GM19025 (cell line): Measurements from ENCODE around the gene TMEM63C.

Source experiments
- ATAC-seq: cut with Tn5 transposase; IDR thresholded peaks from one replicate; pipeline ENCODE4 v1.9.1; 2021; ENCODE audit warnings: mild to moderate bottlenecking, low read depth, moderate library complexity; ENCODE audit not compliant: unreplicated experiment

Gene TMEM63C, protein sequence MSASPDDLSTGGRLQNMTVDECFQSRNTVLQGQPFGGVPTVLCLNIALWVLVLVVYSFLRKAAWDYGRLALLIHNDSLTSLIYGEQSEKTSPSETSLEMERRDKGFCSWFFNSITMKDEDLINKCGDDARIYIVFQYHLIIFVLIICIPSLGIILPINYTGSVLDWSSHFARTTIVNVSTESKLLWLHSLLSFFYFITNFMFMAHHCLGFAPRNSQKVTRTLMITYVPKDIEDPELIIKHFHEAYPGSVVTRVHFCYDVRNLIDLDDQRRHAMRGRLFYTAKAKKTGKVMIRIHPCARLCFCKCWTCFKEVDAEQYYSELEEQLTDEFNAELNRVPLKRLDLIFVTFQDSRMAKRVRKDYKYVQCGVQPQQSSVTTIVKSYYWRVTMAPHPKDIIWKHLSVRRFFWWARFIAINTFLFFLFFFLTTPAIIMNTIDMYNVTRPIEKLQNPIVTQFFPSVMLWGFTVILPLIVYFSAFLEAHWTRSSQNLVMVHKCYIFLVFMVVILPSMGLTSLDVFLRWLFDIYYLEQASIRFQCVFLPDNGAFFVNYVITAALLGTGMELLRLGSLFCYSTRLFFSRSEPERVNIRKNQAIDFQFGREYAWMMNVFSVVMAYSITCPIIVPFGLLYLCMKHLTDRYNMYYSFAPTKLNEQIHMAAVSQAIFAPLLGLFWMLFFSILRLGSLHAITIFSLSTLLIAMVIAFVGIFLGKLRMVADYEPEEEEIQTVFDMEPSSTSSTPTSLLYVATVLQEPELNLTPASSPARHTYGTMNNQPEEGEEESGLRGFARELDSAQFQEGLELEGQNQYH

DNA sequence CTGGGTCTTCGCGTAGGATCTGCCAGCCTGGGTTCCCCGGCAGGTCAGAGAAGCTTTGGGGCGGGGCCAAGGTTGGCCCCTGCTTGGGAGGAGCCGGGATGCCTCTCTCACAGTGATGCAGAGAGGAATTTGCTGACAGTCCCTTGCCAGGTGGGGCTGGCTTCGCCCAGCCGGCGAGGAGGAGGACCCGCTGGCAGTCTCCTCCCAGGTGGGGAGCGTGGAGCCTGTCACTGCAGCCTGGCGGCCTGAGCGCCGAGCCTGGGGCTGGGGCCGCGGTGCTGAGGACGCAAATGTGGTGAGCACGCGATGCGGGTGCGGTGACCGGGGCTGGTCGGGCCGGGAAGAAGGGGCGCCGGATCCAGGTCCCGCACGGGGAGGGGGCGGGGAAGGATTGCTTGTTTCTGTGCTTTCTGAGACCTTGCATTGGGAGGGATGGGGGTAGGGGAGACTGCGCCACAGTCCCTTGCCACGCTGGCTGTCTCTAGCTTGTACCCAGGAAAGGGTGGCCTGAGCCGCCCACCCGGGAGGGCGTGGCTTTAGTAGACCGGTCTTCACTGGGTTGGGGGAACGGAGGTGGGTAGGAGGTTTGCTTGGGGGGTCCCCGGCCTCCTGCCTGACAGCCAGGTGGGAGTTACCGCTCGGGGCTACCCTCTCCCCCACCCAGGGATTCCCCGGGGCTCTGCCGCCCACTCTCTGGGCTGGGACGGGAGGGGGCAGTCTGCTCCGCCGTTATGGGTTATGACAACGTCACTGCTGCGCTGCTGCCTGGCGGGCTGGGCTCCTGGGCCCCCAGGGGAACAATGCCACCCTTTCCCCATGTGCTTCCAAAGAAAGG is at the start of gene TMEM63C:
TMEM63C (plus strand) TSS at position 196 of the 835 bp plus-strand sequence. CDS start 37,016 bp downstream, outside the sequence.
- no peak for ATAC-seq

DNA sequence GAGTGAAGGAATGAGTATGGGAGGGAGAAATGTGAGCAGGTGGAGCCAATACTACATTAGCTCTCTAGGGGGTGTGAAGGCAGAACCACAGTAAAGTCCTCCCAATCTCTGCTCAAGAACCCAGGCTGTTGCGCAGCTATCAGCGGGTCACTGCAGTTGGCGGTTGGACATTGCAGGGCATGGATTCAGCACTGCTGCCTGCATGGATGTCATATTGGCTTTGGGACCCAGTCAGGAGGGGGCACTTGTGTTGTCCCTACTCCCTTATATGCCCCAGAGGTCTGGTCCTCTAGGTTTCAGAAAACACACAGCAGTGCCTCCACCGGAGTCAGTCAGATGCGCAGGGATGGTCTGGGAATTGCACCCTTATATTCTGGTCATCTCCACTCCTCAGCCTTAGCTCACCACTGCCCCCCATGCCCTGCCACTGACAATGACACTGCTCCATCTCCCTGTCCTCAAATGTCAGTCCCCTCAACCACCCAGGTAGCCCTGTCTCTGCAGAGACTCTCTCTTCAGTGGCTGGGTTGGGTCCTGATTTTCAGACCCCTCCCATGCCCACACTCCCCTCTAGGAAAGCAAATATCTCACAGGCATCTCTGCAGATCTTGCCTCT is 49.6 kb upstream of the TMEM63C start:
- no peak for ATAC-seq

DNA sequence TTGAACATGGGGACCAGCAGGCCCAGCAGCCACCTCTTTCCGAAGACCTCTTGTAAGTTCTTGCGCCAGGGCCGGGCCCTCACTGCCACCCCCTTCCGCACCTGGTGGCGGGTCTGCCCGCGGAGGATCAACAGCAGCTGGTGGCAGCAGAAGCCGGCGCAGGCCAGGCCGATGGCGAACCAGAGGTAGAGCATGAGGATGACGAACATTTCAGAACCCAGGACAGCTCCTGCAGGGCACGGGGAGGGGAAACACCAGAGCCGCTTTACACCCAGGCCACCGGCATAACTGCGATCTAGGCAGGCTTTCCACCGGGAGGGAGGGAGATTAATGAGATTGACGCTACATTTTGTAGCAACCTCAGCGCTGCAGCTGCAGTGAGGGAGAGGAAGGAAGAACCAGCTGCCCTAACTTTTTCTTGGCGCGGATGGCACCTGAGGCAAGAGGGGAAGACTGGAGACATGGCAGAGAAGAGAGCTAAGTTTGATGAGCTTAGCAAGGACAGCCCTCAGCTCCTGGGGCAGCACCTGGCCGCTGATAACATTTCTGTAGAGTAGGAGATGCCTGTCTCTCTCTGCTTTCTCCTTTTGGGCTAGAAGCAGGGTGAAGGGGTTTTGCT is 47.8 kb upstream of the TMEM63C start:
- no peak for ATAC-seq

DNA sequence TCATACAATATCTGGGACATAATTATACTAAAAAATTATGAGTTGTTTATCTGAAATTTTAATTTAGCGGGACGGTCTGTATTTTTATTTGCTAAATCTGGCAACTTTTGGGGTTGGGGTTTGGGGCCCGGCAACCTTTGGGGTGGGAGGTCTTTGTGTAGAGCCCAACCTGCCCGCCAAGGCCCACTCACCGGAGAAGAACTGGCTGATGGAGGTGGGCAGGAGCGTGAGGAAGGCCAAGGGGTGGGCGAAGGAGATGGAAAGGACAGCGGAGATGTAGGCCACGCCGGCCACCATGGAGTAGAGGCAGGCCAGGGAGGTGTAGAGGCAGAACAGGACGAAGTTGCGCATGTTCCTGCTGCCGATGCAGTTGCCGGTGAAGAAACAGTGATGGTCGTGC is 42.6 kb upstream of the TMEM63C start:
- no peak for ATAC-seq

DNA sequence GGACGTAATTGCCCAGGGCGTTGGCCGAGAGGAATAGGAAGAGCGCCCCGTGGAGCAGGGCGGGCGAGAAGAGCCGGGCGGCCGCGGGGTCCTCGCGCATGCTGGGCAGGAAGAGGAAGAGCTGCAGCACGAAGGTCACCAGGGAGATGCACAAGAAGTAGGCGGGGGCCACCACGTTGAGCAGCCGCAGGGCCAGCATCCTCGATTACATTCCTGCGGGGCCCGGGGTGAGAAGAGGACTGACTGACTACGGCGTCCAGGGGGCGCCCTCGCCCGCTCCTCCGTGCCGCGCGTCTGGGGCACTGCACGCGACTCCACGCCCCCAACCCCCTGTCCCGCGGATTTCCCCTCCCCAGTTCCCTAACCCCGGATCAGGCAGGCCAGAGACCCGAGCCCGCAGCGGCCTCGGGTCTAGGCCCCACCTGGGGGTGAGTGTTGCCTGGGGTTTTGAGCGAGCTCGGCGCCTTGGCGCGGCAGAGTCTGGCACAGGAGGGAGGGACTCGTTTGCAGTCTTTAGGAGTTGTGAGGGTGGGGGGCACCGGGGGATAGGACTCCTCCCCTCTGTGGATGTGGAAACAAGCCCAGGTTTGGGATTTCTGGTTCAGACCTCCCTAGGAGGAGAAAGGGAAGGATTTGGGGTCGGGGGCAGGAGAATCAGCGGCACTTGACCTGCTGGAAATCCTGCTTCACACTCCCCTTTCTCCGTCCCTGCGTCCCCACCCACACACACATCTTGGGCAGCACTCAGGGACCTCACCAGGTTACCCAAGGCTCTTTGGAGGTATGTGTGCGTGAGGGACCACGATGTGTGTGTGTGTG is 41.8 kb upstream of the TMEM63C start:
- ATAC-seq, result no peak

DNA sequence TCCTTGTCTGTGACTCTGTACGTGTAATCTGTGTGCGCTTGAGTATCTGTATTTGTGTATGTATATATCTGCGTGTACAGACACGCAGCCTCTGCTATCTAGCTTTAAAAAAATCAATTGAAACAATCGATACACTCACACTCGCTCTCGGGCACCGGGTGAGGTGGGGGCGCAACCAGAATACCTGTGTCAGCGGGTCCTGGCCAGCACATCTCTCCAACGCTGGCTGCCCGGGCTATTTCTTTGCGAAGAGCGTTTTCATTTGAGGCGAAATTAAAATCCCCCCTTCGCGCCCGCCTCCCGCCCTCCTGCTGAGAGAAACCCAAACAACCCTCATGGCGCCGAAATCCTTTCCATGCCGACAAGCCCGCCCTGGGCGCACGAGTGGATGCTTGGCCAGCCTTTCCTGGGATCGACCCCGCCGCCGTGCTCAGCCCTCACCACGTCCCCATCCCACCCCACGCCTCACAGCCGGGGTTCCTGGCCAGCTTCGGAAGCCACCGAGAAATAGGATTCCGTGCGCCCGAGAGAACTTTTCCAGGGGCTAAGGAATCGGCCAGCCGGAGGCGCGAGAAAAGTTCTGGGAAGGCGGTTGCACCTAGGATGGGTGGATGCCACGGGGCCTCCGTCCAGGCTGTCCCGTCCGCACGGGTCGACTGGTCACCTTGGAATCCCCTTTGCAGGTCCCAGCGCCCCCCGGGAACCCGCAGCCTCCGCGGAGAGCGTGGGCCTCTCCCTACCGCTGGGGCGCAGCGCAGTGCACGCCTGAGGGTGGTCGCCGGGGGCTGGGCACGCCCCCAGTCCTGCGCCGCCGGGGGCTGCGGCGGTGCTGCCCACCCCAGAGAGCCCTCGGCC is 41.0 kb upstream of the TMEM63C start:
- ATAC-seq, result no peak

DNA sequence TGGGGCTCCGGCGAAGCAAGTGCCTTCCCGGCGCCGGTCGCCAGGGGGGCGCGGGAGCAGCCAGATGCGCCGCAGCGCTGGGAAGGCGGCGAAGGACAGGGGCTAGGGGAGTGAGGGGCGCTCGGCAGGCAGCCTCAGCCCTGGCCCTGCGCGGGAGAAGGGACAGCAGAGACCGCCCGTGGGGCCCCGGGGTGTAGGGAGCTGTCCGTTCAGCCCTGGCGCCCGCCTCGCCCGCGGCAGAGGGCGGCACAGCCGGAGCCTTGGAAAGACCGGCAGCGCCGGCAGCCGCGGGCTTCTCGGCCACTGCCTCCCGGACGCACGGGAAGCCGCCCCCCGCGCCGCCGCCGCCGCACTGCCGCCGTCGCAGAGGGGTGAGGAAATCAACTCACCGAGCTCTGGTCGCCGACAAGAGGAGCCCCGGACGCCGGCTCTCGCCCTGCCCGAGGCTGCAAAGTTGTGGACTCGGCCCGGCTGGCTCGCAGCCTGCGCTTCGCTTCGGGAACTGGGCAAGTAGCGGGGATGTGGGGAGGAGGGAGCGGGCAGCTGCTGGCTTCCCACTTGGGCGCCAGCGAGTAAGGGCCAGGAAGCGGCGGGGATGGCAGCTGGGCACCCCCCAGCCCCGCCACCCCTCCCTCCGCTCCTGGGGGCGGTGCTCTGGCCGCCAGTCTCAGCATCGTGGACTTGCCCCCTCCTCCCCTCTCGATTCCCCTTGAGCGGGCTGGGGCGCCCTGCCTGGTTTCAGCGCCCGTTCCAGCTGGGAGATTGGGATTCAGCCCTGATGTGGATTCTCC is 40.2 kb upstream of the TMEM63C start, which contains the start of gene ZDHHC22:
ZDHHC22 (minus strand) TSS at position 578 of the 791 bp plus-strand sequence. CDS start 2,053 bp downstream, outside the sequence.
- ATAC-seq, result no peak

DNA sequence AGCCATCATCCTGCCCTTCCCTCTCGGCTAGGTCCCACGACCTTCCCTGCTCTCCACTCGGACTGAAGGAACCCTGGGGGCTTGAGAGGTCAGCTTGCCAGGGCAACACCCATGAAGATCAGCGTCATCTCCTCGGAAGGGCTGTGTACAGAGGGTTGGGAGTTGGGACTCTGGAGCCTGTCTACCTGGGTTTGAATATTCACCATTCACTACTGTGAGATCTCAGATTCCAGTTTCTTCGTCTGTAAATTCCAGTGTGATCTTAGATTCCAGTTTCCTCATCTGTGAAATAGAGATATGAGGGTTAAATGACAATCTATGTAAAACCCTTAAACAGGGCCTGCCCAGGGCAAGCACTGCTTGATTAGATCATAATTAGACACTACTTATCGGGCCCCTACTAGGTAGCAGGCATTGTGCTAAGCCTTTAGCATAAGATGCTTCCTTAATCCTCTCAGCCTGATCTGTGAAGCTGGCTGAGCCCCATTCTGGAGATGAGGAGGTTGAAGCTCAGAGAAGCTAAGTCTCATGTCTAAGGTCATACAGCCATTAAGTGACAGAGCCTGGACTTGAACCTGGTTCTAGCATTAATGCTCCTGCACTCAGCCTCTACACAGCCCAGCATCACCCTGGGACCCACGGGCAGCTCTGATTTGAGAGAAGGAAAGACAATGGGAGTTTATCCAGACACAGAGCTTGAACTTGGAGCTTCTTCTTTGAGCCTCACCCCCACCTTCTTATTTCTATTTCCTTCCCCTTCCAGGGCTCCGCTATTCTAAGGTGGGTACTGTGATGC is 39.4 kb upstream of the TMEM63C start:
- ATAC-seq, result no peak

DNA sequence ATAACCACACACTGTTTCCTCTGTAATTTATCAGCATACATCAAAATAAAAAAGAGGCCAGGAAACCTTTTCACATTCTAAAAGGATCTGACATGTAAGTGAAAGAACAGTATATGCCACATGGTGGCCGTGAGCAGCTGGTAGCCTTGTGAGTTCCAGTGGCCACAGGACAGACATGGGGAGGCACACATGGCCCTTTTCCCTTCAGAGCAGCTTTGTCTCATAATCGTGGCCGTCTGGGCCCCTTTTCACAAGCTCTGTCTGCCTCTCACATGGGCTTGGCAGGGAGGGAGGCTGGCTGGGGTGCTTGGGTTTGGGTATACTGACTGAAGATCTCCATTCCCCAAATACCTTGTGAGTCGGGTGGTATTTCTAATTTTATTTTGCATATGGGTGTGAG is 38.5 kb upstream of the TMEM63C start:
- ATAC-seq, result no peak

DNA sequence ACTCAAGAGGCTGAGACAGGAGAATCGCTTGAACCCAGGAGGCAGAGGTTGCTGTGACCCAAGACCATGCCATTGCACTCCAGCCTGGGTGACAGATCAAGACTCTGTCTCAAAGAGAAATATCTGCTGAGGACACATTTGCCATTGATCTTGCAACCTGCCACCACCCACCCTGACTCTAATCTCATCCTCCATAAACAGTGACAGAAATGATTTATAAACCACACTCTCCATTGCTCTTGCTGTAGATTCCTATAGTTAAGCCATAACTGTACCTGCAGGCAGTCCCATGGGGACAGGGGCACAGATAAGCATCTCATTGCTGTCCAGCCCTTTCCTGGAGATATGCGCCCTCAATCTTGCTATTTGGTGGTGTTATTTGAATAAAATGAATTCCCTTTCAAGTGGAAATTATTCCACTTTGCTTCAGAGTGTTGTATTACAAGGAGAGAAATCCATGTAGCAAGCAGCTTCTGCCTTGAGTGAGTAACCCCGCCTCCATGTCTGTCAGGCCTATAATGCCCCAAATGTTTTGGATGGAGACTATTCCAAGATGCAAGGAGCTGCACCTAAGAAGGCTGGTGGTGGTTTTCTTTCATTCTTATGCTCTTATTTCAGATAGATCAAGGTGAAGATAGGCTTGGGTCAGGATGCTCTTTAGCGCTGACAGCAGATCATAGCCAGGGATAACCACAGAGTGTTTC is 37.0 kb upstream of the TMEM63C start:
- ATAC-seq, result no peak

DNA sequence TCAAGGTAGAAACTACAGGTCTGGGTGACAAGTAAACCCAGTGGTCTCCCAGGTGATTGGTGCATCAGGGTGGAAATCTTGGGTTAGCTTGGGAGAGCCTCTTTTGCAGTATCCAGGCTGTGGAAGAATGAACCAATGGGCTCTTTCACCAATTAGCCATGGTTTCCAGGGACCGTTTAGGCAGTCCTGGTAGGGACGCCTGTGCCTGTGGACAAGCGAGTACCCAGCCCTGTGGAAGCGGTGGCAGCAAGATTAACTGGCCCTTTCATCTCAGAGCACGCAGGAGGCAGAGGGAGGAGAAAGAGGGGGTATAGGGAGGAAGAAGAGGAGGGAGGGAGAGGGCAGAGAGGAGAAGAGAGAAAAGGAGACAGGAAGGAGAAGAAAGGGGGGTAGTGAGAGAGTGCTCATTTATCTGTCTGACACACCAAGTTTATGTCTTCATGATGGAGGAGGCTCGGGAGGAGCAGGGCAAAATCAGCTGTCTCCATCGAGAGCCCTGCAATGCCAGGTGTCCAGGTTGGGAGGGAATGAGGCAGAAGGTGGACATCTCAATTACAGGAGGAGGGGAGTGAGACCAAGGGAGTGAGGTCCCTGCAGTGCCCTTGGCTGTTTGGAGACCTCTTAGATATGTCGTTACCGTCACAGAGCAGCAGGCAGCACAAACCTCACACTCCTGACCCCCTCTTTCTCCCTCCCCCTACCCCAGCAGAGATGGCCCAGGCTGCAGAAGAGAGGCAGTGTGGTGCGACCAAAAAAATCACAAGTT is 35.4 kb upstream of the TMEM63C start:
- no peak for ATAC-seq

DNA sequence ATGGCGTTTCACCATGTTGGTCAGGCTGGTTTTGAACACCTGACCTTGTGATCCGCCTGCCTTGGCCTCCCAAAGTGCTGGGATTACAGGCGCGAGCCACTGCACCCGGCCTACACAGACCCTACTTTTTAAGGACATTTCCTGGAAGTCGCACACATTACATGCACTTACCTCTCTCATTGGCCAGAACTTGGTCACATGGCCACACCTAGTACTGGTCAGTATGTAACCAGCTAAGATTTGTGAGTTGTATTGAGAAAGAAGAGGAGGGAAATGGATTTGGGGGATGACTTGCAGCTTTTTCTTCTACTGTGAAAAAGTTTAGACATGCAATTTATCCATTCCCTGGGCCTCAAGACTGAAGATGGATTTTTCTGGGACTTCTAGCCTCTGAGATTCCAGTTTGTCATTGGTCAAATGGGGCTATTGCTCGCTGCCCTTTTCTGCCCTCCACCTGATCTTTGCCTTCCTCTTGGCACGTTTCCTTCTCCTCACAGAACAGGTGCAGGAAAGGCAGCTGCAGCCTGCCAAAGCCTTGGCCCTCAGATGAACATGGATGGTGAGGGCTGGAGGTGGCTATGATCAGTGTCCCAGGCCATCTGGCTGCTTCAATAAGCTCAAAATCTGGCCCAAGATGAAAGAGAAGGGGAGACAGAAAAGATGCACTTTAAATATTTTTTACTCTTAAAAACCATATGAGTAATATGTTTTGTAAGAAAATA is 32.9 kb upstream of the TMEM63C start:
- ATAC-seq, result no peak

DNA sequence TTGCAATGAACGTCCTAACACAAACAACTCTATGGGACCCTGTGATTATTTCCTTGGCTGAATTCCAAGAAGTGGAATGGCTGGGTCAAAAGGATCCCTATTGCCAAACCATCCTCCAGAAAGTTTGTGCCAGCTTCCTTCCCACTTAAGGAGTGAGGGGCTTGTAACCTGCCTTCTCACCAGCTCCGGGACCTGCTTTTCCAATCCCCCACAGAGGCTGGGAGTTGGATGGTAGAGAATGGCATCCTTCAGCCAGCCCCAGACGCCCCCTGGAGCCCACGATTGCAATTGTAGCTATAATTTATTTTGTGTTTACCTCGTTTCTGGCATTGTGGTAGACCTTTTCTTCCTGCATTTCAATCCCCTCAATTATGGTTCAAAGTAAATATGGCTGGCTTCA is 30.4 kb upstream of the TMEM63C start:
- ATAC-seq, result no peak

DNA sequence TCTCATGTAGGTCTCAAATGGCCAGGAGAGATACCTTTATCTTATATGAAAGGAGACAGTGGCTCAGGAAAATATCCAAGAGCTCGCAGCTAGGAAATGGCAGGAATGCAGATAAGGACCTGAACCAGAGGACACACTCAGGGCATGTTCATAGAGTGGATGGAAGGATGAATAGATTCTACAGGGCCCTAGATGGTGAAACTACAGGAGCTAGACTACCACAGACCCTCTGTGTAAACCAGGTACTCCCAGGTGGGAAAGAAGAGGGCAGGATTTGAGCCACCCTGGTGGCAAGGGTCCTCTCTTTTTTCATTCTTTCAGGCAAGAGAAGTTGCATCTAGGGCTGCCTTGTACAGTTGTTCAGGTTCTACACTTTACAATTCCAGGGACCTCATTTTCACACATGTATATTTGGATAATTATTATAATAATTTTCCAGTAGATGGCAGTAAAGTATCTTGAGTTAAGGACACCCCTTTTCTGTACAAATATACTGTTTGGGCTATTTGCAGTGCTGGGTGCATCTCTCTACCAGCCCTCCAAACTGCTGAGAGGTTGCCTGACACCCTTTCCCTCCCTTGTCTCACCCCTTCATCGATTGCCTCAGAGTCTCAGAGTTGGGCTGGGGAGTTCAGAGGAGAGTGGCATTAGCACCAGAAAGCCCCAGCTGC is 29.5 kb upstream of the TMEM63C start:
- ATAC-seq, result no peak
